ENCODE results near the gene COX20.

Gene COX20

DNA sequence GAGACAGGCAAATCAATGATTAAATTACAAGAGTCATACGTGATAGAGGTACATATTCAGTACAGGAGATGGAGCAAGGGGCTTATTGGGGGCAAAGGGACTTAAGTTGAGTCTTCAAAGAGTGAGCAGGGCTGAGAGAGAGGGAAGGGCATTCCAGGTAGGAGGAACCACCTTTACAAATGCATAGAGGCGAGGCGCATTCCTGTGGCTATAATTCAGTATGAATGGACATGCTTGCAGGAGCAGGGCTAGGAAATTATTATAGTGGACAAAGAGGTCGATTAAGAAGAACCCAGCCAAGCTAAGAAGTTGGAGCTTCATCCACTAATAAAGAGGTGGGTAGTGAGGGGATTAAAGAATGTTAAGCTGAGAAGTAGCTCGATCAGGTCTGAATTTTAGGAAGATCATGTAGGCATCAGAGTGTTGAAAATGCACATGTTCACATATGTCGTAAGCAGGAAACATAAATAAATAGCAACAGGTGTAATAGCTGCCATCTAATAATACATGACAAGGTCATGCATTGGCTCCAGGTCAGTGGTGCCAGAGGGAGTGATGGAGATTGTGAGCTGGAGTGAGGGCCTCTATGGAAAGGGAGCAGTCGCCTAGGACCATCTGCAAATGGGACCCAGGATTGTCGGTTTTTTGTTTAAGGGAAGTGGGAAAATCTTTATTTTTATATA is 40.9 kb downstream of the COX20 start:
- peak; percentile 33 for DNase-seq (ENCODE audit: low spot score)

DNA sequence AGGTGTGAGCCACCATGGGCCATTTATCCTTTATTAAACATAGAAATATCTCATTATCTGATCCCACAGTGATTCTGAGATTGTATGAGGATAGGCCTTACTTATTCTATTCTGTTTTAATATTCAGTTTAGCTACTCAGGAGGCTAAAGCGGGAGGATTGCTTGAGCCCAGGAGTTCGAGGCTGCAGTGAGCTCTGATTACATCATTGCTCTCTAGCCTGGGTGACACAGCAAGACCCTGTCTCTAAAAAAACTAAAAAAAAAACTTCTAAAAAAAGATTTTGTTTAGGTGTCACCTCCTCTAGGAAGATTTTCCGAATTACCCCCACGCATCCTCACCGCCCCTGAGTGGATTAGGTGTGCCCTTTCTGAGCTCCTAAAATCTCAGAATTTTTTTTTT is 43.2 kb downstream of the COX20 start:
- DNase-seq (ENCODE audit: low spot score): no peak

DNA sequence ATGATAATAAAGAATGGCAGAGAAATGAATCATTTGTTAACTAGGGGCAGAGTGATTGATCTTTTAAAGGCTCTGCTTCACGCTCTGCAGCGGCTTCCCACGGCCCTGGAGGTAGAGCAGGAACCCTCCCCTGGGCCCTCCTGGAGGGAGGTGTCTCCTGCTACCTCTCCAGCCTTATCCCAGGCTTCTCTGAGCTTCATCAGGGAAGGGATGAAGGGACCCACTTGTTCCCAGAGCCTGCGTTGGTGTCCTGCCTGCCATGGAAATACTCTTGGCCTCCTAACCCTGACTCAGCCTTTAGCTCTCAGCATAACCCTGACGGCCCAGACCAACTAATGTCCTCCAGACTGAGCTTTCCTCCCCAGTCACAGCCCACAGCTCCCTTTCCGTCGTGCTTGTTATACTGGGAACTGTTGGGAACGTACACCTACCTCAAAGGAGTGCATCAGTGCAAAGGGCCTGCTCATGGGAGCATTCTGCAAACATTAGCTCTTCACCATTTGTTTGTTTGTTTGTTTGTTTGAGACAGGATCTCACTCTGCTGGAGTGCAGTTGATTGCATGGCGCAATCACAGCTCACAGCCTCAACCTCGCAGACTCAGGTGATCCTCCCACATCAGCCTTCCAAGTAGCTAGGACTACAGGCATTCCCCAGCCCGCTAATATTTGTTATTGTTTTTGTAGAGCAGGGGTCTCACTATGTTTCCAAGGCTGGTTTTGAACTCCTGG is 46.3 kb downstream of the COX20 start:
- no peak for DNase-seq (ENCODE audit: low spot score)

DNA sequence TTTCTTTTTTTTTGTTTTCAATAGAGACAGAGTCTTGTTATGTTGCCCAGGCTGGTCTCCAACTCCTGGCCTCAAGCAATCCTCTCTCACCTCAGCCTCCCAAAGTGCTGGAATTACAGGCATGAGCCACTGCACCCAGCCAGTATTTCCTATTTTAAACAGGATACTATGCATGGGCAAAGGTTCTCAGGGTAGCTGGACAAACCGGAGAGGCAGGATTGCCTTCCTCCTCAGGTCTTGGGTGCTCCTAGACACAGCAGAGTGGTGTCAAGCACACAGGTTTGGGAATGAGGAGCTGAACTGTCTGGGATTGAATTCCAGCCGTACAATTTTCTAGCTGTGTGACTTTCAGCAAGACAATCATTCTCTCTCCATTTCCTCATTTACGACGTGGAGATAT is 51.8 kb downstream of the COX20 start:
- DNase-seq (ENCODE audit: low spot score): no peak

DNA sequence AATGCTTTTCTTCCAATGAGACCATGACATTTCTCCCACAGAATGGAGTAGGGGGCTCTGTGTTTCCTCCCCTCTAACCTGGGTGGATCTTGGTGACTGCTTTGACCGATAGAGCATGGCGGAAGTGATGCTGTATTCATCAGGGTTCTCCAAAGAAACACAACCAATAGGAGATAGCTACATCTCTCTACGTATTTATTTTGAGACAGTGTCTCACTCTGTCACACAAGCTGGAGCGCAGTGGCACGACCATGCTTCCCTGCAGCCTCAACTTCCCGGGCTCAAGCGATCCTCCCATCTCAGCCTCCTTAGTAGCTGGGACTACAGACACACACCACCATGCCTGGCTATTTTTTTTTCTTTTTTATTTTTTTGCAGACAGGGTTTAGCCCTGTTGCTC is 58.4 kb downstream of the COX20 start:
- DNase-seq (ENCODE audit: low spot score): no peak
